Right lobe of liver (tissue), 4 donors: ENCODE results near the gene ACTL8.

Experiments used
- CTCF ChIP-seq, 4 donors: fragments of 200-600 bp in 3 of 4; fragments of 450-650 bp in 1 of 4; IDR thresholded peaks; one replicate each; pipeline versions ENCODE4 v1.5.1 to v1.8.0; 2016 to 2022; ENCODE audit warnings: antibody characterized with exemption in 4 of 4, mild to moderate bottlenecking in 2 of 4
- POLR2A ChIP-seq: fragments of 450-650 bp; IDR thresholded peaks from one replicate; pipeline ENCODE4 v1.6.1; 2017; ENCODE audit warnings: antibody characterized with exemption, mild to moderate bottlenecking
- donor health status: DM: no; HTN: no; CAD: no.
- donor health status: DM: no; HTN: no; CAD: no.
- donor health status: DM: no; HTN: yes; CAD: no.

GRCh38 chr1:17706445-17706844 is 48.7 kb upstream of the ACTL8 start:
- no peak for TF ChIP-seq POLR2A
- TF ChIP-seq CTCF (IDR thresholded peaks at IDR 0.05), result no peak
